Measurements from ENCODE around the gene ARHGAP18. TPM values are rescaled to one million over a fixed set of nuclear protein-coding genes. Genes with fewer than 3 reads are reported as not detected.

The ARHGAP18 gene
- total RNA-seq, 1 donor from 2014 or later, result 38.6 TPM

DNA sequence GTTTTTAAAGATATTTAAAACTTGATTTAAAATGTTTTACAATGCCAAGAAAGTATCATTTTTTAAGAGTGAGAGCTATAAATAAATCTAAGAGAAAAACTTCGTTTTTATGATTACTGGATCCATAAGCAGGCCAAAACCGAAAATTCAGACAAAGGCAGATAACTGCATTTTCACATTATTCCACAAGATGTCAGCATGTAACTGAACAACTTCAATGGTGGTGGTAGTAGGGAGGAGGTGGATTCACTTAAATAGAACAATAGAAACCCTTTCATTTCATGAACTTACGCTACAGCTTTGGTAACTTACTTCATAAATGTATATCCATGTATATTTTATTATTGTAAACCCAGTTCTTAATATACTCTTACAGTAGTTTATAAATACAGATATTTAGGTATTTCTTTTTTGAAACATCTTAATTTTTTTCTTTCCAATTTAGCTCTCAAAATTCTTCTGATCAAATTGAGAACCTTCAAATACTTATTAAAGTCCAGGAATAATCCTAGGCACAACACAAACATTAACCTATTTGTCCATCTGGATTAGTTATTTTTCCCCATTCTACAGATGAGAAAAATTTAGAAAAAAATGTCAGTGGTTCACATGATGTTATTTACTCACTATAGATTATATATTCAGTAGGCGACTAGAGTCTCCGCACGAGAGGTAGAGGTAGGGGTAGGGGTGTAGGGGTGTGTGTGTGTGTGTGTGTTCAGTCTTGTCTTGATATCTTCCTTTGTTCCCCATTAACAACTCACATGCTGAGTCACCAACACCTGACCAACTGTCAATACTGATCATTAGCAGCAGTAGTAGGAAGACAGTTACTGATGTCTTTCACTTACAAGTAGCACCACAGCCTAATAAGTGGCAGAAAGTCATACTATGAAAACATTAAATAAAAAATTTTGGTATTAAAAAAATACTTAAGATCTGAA lies 111.5 kb downstream of the ARHGAP18 start:
- no peaks in the 10 kb centered on the region for H3K27me3 Mint-ChIP-seq (ENCODE audit: low read depth, unreplicated experiment)
- H4K20me1 ChIP-seq (ENCODE audit: insufficient read depth, low read length), result no peaks in the 10 kb centered on the region
- DNase-seq (ENCODE audit: low read depth) (peak; percentile 53), FAIRE-seq (peak; percentile 78)
- TF ChIP-seq EZH2 (IDR thresholded peaks at IDR 0.05; ENCODE audit: insufficient read depth, low read length) (no peak), CTCF (IDR thresholded peaks at IDR 0.05; ENCODE audit: insufficient read depth, low read depth, low read length) (peak; percentile 76)
- no peaks in the 10 kb centered on the region for H3K79me2 ChIP-seq (ENCODE audit: insufficient read depth, low read length)
- peaks cover 4% of the 10 kb centered on the region for H3K36me3 ChIP-seq (ENCODE audit: insufficient read depth, low read length)
- no peak overlapping the region for H3K4me3 ChIP-seq (ENCODE audit: insufficient read depth, low read depth, low read length)
- no peak overlapping the region for H3K9ac ChIP-seq (ENCODE audit: low read length)
- peak overlapping the region; percentile 68 for H3K27ac Mint-ChIP-seq (ENCODE audit: unreplicated experiment)
- H3K4me1 ChIP-seq (ENCODE audit: insufficient read depth, low read length), result no peaks in the 10 kb centered on the region
- H3K27me3 ChIP-seq (ENCODE audit: insufficient read depth, low read length), result no peaks in the 10 kb centered on the region
- H2AFZ ChIP-seq (ENCODE audit: low read depth, low read length), result no peak overlapping the region
- H3K36me3 Mint-ChIP-seq (ENCODE audit: low read depth, unreplicated experiment), result no peaks in the 10 kb centered on the region
- no peak overlapping the region for H3K27ac ChIP-seq (ENCODE audit: low read depth, low read length)
- H3K4me3 Mint-ChIP-seq (ENCODE audit: unreplicated experiment), result no peak overlapping the region
- H3K9me3 ChIP-seq (ENCODE audit: insufficient read depth, low read depth, low read length), result no peaks in the 10 kb centered on the region
- peaks cover 4% of the 10 kb centered on the region for H3K4me1 Mint-ChIP-seq (ENCODE audit: low read depth, unreplicated experiment)
- no peaks in the 10 kb centered on the region for H3K9me3 Mint-ChIP-seq (ENCODE audit: unreplicated experiment)
- no peak overlapping the region for H3K4me2 ChIP-seq (ENCODE audit: low read length)

DNA sequence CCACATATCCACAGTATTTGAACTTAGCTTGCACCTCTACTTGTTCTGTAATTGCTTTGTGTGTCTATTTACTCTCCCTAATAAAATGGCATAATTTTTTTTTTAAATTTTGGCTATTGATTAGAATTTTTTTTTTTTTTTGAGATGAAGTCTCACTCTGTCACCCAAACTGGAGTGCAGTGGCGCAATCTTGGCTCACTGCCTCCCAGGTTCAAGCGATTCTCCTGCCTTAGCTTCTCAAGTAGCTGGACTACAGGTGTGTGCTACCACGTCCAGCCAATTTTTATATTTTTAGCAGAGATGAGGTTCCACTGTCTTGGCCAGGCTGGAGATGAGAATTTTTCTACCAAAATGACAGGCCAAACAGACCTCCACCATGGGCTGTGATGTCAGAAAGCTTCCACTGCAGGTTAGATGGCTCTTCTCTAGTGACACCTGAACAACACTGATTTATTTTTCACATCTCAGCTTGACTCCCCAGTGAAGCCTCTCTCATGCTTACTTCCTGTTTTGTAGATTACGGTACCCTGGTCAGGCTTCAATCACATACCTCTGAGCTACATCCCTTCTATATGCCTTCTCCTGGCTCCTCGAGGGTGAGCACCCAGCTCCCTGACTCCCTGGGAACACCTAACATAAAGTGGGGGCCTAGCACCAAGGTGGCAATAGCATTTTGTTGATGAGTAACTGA lies 112.8 kb downstream of the ARHGAP18 start:
- TF ChIP-seq CTCF (IDR thresholded peaks at IDR 0.05; ENCODE audit: insufficient read depth, low read depth, low read length) (no peak), EZH2 (IDR thresholded peaks at IDR 0.05; ENCODE audit: insufficient read depth, low read length) (no peak)
- Histone ChIP-seq H3K27ac (ENCODE audit: low read depth, low read length) (no peak overlapping the region), H3K9ac (ENCODE audit: low read length) (no peak overlapping the region), H3K9me3 (ENCODE audit: insufficient read depth, low read depth, low read length) (no peaks in the 10 kb centered on the region), H2AFZ (ENCODE audit: low read depth, low read length) (no peak overlapping the region), H3K4me3 (ENCODE audit: insufficient read depth, low read depth, low read length) (no peak overlapping the region), H3K4me2 (ENCODE audit: low read length) (no peak overlapping the region), H3K36me3 (ENCODE audit: insufficient read depth, low read length) (peaks cover 7% of the 10 kb centered on the region), H4K20me1 (ENCODE audit: insufficient read depth, low read length) (no peaks in the 10 kb centered on the region), H3K79me2 (ENCODE audit: insufficient read depth, low read length) (no peaks in the 10 kb centered on the region), H3K27me3 (ENCODE audit: insufficient read depth, low read length) (no peaks in the 10 kb centered on the region), H3K4me1 (ENCODE audit: insufficient read depth, low read length) (no peaks in the 10 kb centered on the region)
- Mint-ChIP-seq H3K9me3 (ENCODE audit: unreplicated experiment) (no peaks in the 10 kb centered on the region), H3K4me1 (ENCODE audit: low read depth, unreplicated experiment) (peaks cover 8% of the 10 kb centered on the region), H3K36me3 (ENCODE audit: low read depth, unreplicated experiment) (no peaks in the 10 kb centered on the region), H3K27ac (ENCODE audit: unreplicated experiment) (peak overlapping the region; percentile 16), H3K27me3 (ENCODE audit: low read depth, unreplicated experiment) (no peaks in the 10 kb centered on the region), H3K4me3 (ENCODE audit: unreplicated experiment) (no peak overlapping the region)
- DNase-seq (ENCODE audit: low read depth), result no peak
- FAIRE-seq, result no peak
